Measurements from ENCODE around the gene CALU. TPM values are rescaled to one million over a fixed set of nuclear protein-coding genes. Genes with fewer than 3 reads are reported as not detected.

The CALU gene
- polyA plus RNA-seq, 3 donors, result 13.8 to 44.0 (median 33.2) TPM

DNA sequence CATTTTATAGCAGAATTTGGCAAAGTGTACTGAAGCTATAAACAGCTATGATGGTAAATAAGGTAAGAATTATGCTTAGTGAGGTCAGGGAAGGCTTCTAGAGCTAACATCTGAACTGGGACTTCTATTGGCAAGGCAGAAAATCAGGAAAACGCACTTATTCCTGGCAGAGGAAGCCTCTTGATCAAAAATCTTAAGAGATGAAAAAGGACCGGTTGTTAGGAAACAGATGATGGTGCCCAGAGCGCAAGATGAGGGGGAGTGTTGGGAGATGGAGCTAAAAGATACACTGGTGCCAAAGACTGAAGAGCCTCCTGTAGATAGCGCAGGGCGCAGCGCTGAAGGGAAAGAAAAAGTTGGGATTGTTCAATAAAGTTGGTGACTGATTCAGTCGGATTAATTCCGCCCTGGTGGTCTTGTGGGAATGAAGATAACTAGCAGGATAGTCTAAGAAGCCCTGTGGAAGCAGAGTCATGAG is 550 bp upstream of the CALU start:
- Histone ChIP-seq H3K4me3 (replicated peaks in 1 of 3; ENCODE audit: low read depth in 2 of 3, low read length in 3 of 3) (peak overlapping the region; percentile 48 to 99 (median 94)), H3K27me3 (ENCODE audit: control insufficient read depth in 2 of 2, insufficient read depth in 2 of 2, low read length in 2 of 2) (no peaks in the 10 kb centered on the region), H3K4me1 (ENCODE audit: control insufficient read depth in 1 of 2, insufficient read depth in 2 of 2, low read length in 2 of 2) (peaks cover 38 to 48% of the 10 kb centered on the region in 2 donors), H3K4me2 (replicated peaks; ENCODE audit: extremely low read depth, low read length, poor library complexity, severe bottlenecking) (peak overlapping the region; percentile 97), H2AFZ (ENCODE audit: insufficient read depth, low read depth, low read length, poor library complexity, severe bottlenecking) (peak overlapping the region; percentile 98), H3K36me3 (replicated peaks in 1 of 2; ENCODE audit: control insufficient read depth in 1 of 2, insufficient read depth in 2 of 2, low read length in 2 of 2) (no peaks in the 10 kb centered on the region), H3K79me2 (ENCODE audit: insufficient read depth, low read length) (peaks cover 45% of the 10 kb centered on the region), H3K27ac (ENCODE audit: low read depth in 1 of 2, low read length in 2 of 2) (peak overlapping the region; percentile 6 to 94), H4K20me1 (ENCODE audit: insufficient read depth, low read length) (peaks cover 7% of the 10 kb centered on the region), H3K9ac (ENCODE audit: insufficient read depth, low read length, poor library complexity, severe bottlenecking) (peak overlapping the region; percentile 92), H3K9me3 (replicated peaks in 1 of 2; ENCODE audit: control insufficient read depth in 1 of 2, insufficient read depth in 1 of 2, low read length in 2 of 2) (no peaks in the 10 kb centered on the region)
- Mint-ChIP-seq H3K4me1 (peaks cover 29% of the 10 kb centered on the region), H3K9me3 (peaks cover 0 to 3% (median 0%) of the 10 kb centered on the region in 7 donors), H3K36me3 (peaks cover 0 to 3% of the 10 kb centered on the region in 2 donors), H3K27me3 (ENCODE audit: low read depth in 3 of 3) (peaks cover 0 to 2% (median 0%) of the 10 kb centered on the region in 3 donors), H3K27ac (peak overlapping the region in 5 of 7 donors; percentile 66 to 96 (median 88)), H3K4me3 (peak overlapping the region; percentile 96 to 99)
- TF ChIP-seq, protein P1, sequence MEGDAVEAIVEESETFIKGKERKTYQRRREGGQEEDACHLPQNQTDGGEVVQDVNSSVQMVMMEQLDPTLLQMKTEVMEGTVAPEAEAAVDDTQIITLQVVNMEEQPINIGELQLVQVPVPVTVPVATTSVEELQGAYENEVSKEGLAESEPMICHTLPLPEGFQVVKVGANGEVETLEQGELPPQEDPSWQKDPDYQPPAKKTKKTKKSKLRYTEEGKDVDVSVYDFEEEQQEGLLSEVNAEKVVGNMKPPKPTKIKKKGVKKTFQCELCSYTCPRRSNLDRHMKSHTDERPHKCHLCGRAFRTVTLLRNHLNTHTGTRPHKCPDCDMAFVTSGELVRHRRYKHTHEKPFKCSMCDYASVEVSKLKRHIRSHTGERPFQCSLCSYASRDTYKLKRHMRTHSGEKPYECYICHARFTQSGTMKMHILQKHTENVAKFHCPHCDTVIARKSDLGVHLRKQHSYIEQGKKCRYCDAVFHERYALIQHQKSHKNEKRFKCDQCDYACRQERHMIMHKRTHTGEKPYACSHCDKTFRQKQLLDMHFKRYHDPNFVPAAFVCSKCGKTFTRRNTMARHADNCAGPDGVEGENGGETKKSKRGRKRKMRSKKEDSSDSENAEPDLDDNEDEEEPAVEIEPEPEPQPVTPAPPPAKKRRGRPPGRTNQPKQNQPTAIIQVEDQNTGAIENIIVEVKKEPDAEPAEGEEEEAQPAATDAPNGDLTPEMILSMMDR (IDR thresholded peaks at IDR 0.05), result no peak
- WGBS (ENCODE audit: insufficient coverage), result under 1% methylated on average over 8 of the region's 8 CpGs
- no peak for DNase-seq
- intact Hi-C loops (cut with micrococcal nuclease), result no loop called here

DNA sequence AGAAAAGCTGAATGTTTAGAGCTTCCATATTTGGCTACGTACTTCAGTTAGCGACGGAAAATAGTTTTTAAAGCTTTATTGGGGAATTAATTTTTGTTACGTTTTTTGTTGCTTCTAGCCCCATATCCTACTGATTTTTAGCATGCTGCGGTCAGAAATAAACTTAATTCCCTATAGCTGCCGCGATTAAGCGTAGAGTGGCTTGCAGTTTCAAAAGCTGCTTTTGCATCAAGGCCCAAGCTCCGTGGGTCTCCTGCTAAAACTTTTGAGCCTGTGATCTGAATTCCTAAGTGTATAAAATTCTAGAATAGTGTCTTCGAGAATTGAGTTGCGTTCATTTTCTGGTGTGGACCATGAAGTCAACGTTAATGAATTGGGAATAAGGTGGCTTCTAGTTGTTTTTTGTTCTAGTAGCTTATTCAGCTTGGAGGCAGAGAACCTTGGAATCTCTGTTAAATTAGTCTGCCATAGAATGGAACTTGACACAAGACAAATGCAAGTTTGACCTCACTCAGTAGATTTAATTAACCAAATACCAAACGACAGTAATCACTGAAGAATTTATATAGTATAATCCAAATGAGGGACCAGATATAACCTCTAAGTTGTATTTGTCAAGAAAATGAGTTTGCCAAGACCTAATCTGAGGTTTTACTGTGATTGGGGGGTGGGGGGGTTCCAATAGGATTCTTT is 977 bp downstream of the CALU start:
- H2AFZ ChIP-seq (ENCODE audit: insufficient read depth, low read depth, low read length, poor library complexity, severe bottlenecking), result peak overlapping the region; percentile 98
- no peaks in the 10 kb centered on the region for H3K27me3 ChIP-seq (ENCODE audit: control insufficient read depth in 2 of 2, insufficient read depth in 2 of 2, low read length in 2 of 2)
- Mint-ChIP-seq H3K27ac (peak overlapping the region; percentile 93 to 96 (median 95)), H3K4me1 (peaks cover 33% of the 10 kb centered on the region), H3K9me3 (peaks cover 0 to 2% (median 0%) of the 10 kb centered on the region in 7 donors), H3K4me3 (peak overlapping the region; percentile 96 to 99), H3K36me3 (peaks cover 0 to 4% of the 10 kb centered on the region in 2 donors), H3K27me3 (ENCODE audit: low read depth in 3 of 3) (peaks cover 0 to 2% (median 0%) of the 10 kb centered on the region in 3 donors)
- DNase-seq, result no peak
- peaks cover 60% of the 10 kb centered on the region for H3K79me2 ChIP-seq (ENCODE audit: insufficient read depth, low read length)
- no peaks in the 10 kb centered on the region for H3K9me3 ChIP-seq (replicated peaks in 1 of 2; ENCODE audit: control insufficient read depth in 1 of 2, insufficient read depth in 1 of 2, low read length in 2 of 2)
- 30% methylated on average over 4 of the region's 13 CpGs for WGBS (ENCODE audit: insufficient coverage)
- intact Hi-C loops (cut with micrococcal nuclease), result loop anchor here in 1 of 2 donors (10.0 kb wide), 1 partner anchor 125 kb away; the partner anchor contains the start of gene ATP6V1F
- TF ChIP-seq, protein P1 (IDR thresholded peaks at IDR 0.05), result no peak
- peak overlapping the region in 1 of 2 donors; percentile 94 for H3K27ac ChIP-seq (ENCODE audit: low read depth in 1 of 2, low read length in 2 of 2)
- H3K4me2 ChIP-seq (replicated peaks; ENCODE audit: extremely low read depth, low read length, poor library complexity, severe bottlenecking), result peak overlapping the region; percentile 97
- H4K20me1 ChIP-seq (ENCODE audit: insufficient read depth, low read length), result peaks cover 16% of the 10 kb centered on the region
- peak overlapping the region; percentile 94 to 99 (median 97) for H3K4me3 ChIP-seq (replicated peaks in 1 of 3; ENCODE audit: low read depth in 2 of 3, low read length in 3 of 3)
- H3K9ac ChIP-seq (ENCODE audit: insufficient read depth, low read length, poor library complexity, severe bottlenecking), result peak overlapping the region; percentile 92
- peaks cover 29 to 39% of the 10 kb centered on the region in 2 donors for H3K4me1 ChIP-seq (ENCODE audit: control insufficient read depth in 1 of 2, insufficient read depth in 2 of 2, low read length in 2 of 2)
- H3K36me3 ChIP-seq (replicated peaks in 1 of 2; ENCODE audit: control insufficient read depth in 1 of 2, insufficient read depth in 2 of 2, low read length in 2 of 2), result no peaks in the 10 kb centered on the region

Measured in CD14-positive monocyte (primary cell).